Osteocyte (in vitro differentiated cells): ENCODE data around the gene VPS26C. TPM values are rescaled to one million over a fixed set of nuclear protein-coding genes. Genes with fewer than 3 reads are reported as not detected.

Experiments used
- DNase-seq: peaks from one replicate; pipeline ENCODE4 v3.0.0; 2021; ENCODE audit warnings: mixed read lengths; ENCODE audit not compliant: unreplicated experiment; ENCODE audit errors: extremely low spot score
- H3K27ac Mint-ChIP-seq: one replicate; pipeline ENCODE4 v1.8.0; 2021; ENCODE audit warnings: mild to moderate bottlenecking, mixed read lengths; ENCODE audit not compliant: unreplicated experiment
- H3K27me3 Mint-ChIP-seq: one replicate; pipeline ENCODE4 v1.8.0; 2021; ENCODE audit warnings: mixed read lengths; ENCODE audit not compliant: unreplicated experiment
- H3K36me3 Mint-ChIP-seq: one replicate; pipeline ENCODE4 v1.8.0; 2021; ENCODE audit warnings: mixed read lengths; ENCODE audit not compliant: unreplicated experiment
- H3K4me1 Mint-ChIP-seq: one replicate; pipeline ENCODE4 v1.8.0; 2021; ENCODE audit warnings: mixed read lengths; ENCODE audit not compliant: unreplicated experiment
- H3K4me3 Mint-ChIP-seq: one replicate; pipeline ENCODE4 v1.8.0; 2021; ENCODE audit warnings: mild to moderate bottlenecking, moderate library complexity, mixed read lengths; ENCODE audit not compliant: unreplicated experiment
- H3K9me3 Mint-ChIP-seq: one replicate; pipeline ENCODE4 v1.8.0; 2021; ENCODE audit warnings: mixed read lengths; ENCODE audit not compliant: unreplicated experiment
- CTCF ChIP-seq: fragments of 200-600 bp; sonication (generic); IDR thresholded peaks from 2 replicates; pipeline ENCODE4 v1.5.0; 2021; ENCODE audit warnings: antibody characterized with exemption, mild to moderate bottlenecking, moderate library complexity
- total RNA-seq: library from RNA; stranded (reverse); gene quantifications from 2 replicates; pipeline ENCODE4 v1.2.1, GENCODE V29; 2021

Gene VPS26C
- total RNA-seq, 1 donor from 2014 or later: 51.6 TPM

- Mint-ChIP-seq H3K4me1 (peaks cover 30% of the 10 kb centered on the region), H3K4me3 (no peak overlapping the region), H3K9me3 (no peaks in the 10 kb centered on the region), H3K36me3 (peaks cover 25% of the 10 kb centered on the region), H3K27me3 (no peaks in the 10 kb centered on the region), H3K27ac (no peak overlapping the region)
- DNase-seq: no peak
- TF ChIP-seq CTCF: no peak
These were observed 23.2 kb downstream of the VPS26C start for GRCh38 chr21:37243961-37244360.

- H3K4me3 Mint-ChIP-seq: no peak overlapping the region
- peaks cover 44% of the 10 kb centered on the region for H3K36me3 Mint-ChIP-seq
- H3K27ac Mint-ChIP-seq: no peak overlapping the region
- no peak for DNase-seq
- no peaks in the 10 kb centered on the region for H3K27me3 Mint-ChIP-seq
- peaks cover 14% of the 10 kb centered on the region for H3K4me1 Mint-ChIP-seq
- no peaks in the 10 kb centered on the region for H3K9me3 Mint-ChIP-seq
- no peak for TF ChIP-seq CTCF
These were observed 25.7 kb downstream of the VPS26C start for GRCh38 chr21:37241426-37241825.

- Mint-ChIP-seq H3K9me3 (no peaks in the 10 kb centered on the region), H3K27ac (no peak overlapping the region), H3K36me3 (peaks cover 48% of the 10 kb centered on the region), H3K4me3 (no peak overlapping the region), H3K27me3 (no peaks in the 10 kb centered on the region), H3K4me1 (peaks cover 11% of the 10 kb centered on the region)
- DNase-seq: no peak
- TF ChIP-seq CTCF: no peak
These were observed 26.2 kb downstream of the VPS26C start for GRCh38 chr21:37240978-37241377.

- Mint-ChIP-seq H3K9me3 (no peaks in the 10 kb centered on the region), H3K4me1 (no peaks in the 10 kb centered on the region), H3K4me3 (no peak overlapping the region), H3K27ac (no peak overlapping the region), H3K27me3 (no peaks in the 10 kb centered on the region), H3K36me3 (peaks cover 45% of the 10 kb centered on the region)
- DNase-seq: no peak
- no peak for TF ChIP-seq CTCF
These were observed 29.4 kb downstream of the VPS26C start for GRCh38 chr21:37237764-37238163.

- H3K27ac Mint-ChIP-seq: no peak overlapping the region
- TF ChIP-seq CTCF: no peak
- H3K27me3 Mint-ChIP-seq: no peaks in the 10 kb centered on the region
- no peaks in the 10 kb centered on the region for H3K4me1 Mint-ChIP-seq
- no peaks in the 10 kb centered on the region for H3K9me3 Mint-ChIP-seq
- DNase-seq: no peak
- peaks cover 49% of the 10 kb centered on the region for H3K36me3 Mint-ChIP-seq
- no peak overlapping the region for H3K4me3 Mint-ChIP-seq
These were observed 29.8 kb downstream of the VPS26C start for GRCh38 chr21:37237346-37237745.
